Measurements from ENCODE around the gene PDIA4. TPM values are rescaled to one million over a fixed set of nuclear protein-coding genes. Genes with fewer than 3 reads are reported as not detected.

PDIA4 gene
- total RNA-seq, 1 experiment from 2014 or later = 281 TPM

GRCh38 chr7:148954766-148955165, 73.5 kb downstream of the PDIA4 start:
- Histone ChIP-seq H3K27me3 (ENCODE audit: control insufficient read depth, insufficient read depth, low read length) (no peaks in the 10 kb centered on the region), H3K36me3 (ENCODE audit: control insufficient read depth, insufficient read depth, low read length) (no peaks in the 10 kb centered on the region), H3K27ac (ENCODE audit: low read length) (no peak overlapping the region), H3K4me1 (ENCODE audit: control insufficient read depth, insufficient read depth, low read length) (no peaks in the 10 kb centered on the region), H3K9me3 (ENCODE audit: control insufficient read depth, insufficient read depth, low read depth, low read length) (no peaks in the 10 kb centered on the region), H3K4me3 (ENCODE audit: low read depth in 2 of 2, low read length in 2 of 2) (no peak overlapping the region)
- TF ChIP-seq, protein P1, sequence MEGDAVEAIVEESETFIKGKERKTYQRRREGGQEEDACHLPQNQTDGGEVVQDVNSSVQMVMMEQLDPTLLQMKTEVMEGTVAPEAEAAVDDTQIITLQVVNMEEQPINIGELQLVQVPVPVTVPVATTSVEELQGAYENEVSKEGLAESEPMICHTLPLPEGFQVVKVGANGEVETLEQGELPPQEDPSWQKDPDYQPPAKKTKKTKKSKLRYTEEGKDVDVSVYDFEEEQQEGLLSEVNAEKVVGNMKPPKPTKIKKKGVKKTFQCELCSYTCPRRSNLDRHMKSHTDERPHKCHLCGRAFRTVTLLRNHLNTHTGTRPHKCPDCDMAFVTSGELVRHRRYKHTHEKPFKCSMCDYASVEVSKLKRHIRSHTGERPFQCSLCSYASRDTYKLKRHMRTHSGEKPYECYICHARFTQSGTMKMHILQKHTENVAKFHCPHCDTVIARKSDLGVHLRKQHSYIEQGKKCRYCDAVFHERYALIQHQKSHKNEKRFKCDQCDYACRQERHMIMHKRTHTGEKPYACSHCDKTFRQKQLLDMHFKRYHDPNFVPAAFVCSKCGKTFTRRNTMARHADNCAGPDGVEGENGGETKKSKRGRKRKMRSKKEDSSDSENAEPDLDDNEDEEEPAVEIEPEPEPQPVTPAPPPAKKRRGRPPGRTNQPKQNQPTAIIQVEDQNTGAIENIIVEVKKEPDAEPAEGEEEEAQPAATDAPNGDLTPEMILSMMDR (IDR thresholded peaks at IDR 0.05) = no peak
- TF ChIP-seq SIN3A (IDR thresholded peaks at IDR 0.05; ENCODE audit: borderline replicate concordance, insufficient read depth, low read depth, low read length) (no peak), REST (IDR thresholded peaks at IDR 0.05; ENCODE audit: insufficient read depth in 1 of 2, low read depth in 2 of 2, low read length in 1 of 2) (no peak), TCF7L2 (IDR thresholded peaks at IDR 0.05; ENCODE audit: low read depth, low read length) (no peak)
- POLR2A ChIA-PET = no interaction called here
- intact Hi-C loops (cut with micrococcal nuclease; ENCODE audit: unreplicated experiment) = no loop called here
- DNase-seq (ENCODE audit: low read depth, low spot score) = no peak
- CTCF ChIA-PET = no interaction called here
- no TSS peak for BruUV-seq (replicated peaks)
- in situ Hi-C loops (cut with HindIII; ENCODE audit: low pct_unique_long_range_greater_than_20kb, low sequenced_read_pairs) = no loop called here
- ATAC-seq = no peak

DNA sequence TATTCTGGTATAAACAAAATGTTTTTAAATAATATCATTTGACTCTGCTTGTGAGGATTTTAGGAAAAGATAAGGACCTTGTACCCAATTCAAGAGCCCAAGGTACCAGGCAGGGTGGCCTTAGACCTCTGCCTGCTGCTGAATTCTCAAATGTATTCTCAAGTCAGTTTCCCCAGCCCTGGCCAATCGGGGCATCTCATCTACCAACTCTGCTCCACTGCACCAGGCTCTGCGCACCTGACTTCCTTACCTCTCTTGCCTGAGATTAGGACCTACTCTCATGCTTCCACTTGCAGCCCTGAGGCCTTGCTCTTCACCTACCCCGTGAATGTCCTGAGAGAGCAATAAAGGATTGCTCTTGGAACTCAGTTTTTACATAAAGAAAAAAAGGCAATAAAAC, 74.6 kb downstream of the PDIA4 start:
- no TSS peak for BruUV-seq (replicated peaks)
- in situ Hi-C loops (cut with HindIII; ENCODE audit: low pct_unique_long_range_greater_than_20kb, low sequenced_read_pairs) = no loop called here
- DNase-seq (ENCODE audit: low read depth, low spot score) (no peak), ATAC-seq (no peak)
- Histone ChIP-seq H3K4me3 (ENCODE audit: low read depth in 2 of 2, low read length in 2 of 2) (no peak overlapping the region), H3K27ac (ENCODE audit: low read length) (no peak overlapping the region), H3K27me3 (ENCODE audit: control insufficient read depth, insufficient read depth, low read length) (no peaks in the 10 kb centered on the region), H3K4me1 (ENCODE audit: control insufficient read depth, insufficient read depth, low read length) (no peaks in the 10 kb centered on the region), H3K9me3 (ENCODE audit: control insufficient read depth, insufficient read depth, low read depth, low read length) (no peaks in the 10 kb centered on the region), H3K36me3 (ENCODE audit: control insufficient read depth, insufficient read depth, low read length) (no peaks in the 10 kb centered on the region)
- CTCF ChIA-PET = interaction anchor here (0.6 kb wide), 1 partner anchor 15 kb away, joined by 8 read pairs; no protein-coding TSS in a partner anchor
- TF ChIP-seq TCF7L2 (IDR thresholded peaks at IDR 0.05; ENCODE audit: low read depth, low read length) (no peak), SIN3A (IDR thresholded peaks at IDR 0.05; ENCODE audit: borderline replicate concordance, insufficient read depth, low read depth, low read length) (no peak), POLR2AphosphoS5 (IDR thresholded peaks at IDR 0.05; ENCODE audit: low read depth, low read length) (no peak), REST (IDR thresholded peaks at IDR 0.05; ENCODE audit: insufficient read depth in 1 of 2, low read depth in 2 of 2, low read length in 1 of 2) (no peak)
- TF ChIP-seq, protein P1 (IDR thresholded peaks at IDR 0.05) = no peak
- POLR2A ChIA-PET = no interaction called here
- intact Hi-C loops (cut with micrococcal nuclease; ENCODE audit: unreplicated experiment) = no loop called here

Other genes with a start within 250 kb of the PDIA4 start
- 38.3 TPM for gene EZH2, start 144.2 kb downstream of the PDIA4 start, total RNA-seq (2021; ENCODE audit: unreplicated experiment)
- 10.1 TPM for gene ZNF786, start 62.2 kb upstream of the PDIA4 start, total RNA-seq (2021; ENCODE audit: unreplicated experiment)
- gene ZNF425, start 97.8 kb upstream of the PDIA4 start, total RNA-seq (2021; ENCODE audit: unreplicated experiment) = 3.0 TPM
- 14.1 TPM for gene ZNF398, start 118.9 kb upstream of the PDIA4 start, total RNA-seq (2021; ENCODE audit: unreplicated experiment)
- gene ZNF282, start 167.0 kb upstream of the PDIA4 start, total RNA-seq (2021; ENCODE audit: unreplicated experiment) = 31.6 TPM
- gene ZNF212, start 211.1 kb upstream of the PDIA4 start, total RNA-seq (2021; ENCODE audit: unreplicated experiment) = 11.3 TPM
- gene ZNF783, start 233.7 kb upstream of the PDIA4 start, total RNA-seq (2021; ENCODE audit: unreplicated experiment) = 16.6 TPM